HepG2 (cell line): ENCODE results near the gene UBE2G2. TPM values are rescaled to one million over a fixed set of nuclear protein-coding genes. Genes with fewer than 3 reads are reported as not detected.

Source experiments
- ATAC-seq: fragments of 200-7000 bp; cut with Tn5 transposase; 3 replicates; pipeline ENCODE4 v1.9.1; 2020; ENCODE audit warnings: mild to moderate bottlenecking, moderate library complexity
- BruUV-seq: library from RNA; stranded (reverse); fragments of 400-500 nt; replicated peaks from 2 replicates; lab custom pipeline; 2021; lab: Mats Ljungman, UMichigan
- CTCF ChIA-PET: fragments of 300-600 bp; formaldehyde crosslinking; extraction: SDS; loops from one replicate; lab custom pipeline; 2021; ENCODE audit warnings: low total read pairs, inconsistent platforms, low intra/inter-chr PET ratio; lab: Yijun Ruan, JAX
- POLR2A ChIA-PET: fragments of 350-600 bp; sonication (Branson Sonifier 250); formaldehyde crosslinking; loops from one replicate; lab custom pipeline; 2020; ENCODE audit warnings: antibody characterized with exemption, inconsistent platforms; lab: Yijun Ruan, JAX
- DNase-seq: peaks from one replicate; pipeline ENCODE4 v3.0.0-alpha.2; 2015; ENCODE audit warnings: low spot score
- FAIRE-seq: peaks from 3 replicates; lab custom pipeline; 2011; peaks lifted over from hg19 to GRCh38; lab: Jason Lieb, UNC
- H2AFZ ChIP-seq: one replicate; pipeline ENCODE4 v1.6.1; 2011; ENCODE audit warnings: low read length, inconsistent platforms
- H3K27ac ChIP-seq: fragments of 300-600 bp; 3 replicates; pipeline ENCODE4 v1.8.0; 2011; ENCODE audit warnings: mixed run types, mild to moderate bottlenecking, mixed read lengths, low read length, inconsistent platforms; ENCODE audit not compliant: insufficient read depth; ENCODE audit errors: extremely low read length
- H3K27me3 ChIP-seq, 2 experiments: fragments of 200-600 bp in 1 of 2; 2 replicates in 1 of 2; 3 replicates in 1 of 2; pipeline versions ENCODE4 v1.6.0 to v1.8.0; 2011; ENCODE audit warnings: low read length in 2 of 2, mild to moderate bottlenecking in 2 of 2, moderate library complexity in 2 of 2, inconsistent platforms in 1 of 2; ENCODE audit not compliant: insufficient read depth in 2 of 2, control insufficient read depth in 1 of 2
- H3K36me3 ChIP-seq, 2 experiments: fragments of 200-600 bp in 1 of 2; replicated peaks in 1 of 2; 2 replicates in 1 of 2; 3 replicates in 1 of 2; pipeline versions ENCODE4 v1.5.1 to v1.8.0; 2011; ENCODE audit warnings: low read length in 2 of 2, inconsistent platforms in 1 of 2; ENCODE audit not compliant: insufficient read depth in 2 of 2, control insufficient read depth in 1 of 2
- H3K4me1 ChIP-seq: 2 replicates; pipeline ENCODE4 v1.5.1; 2012; ENCODE audit warnings: low read length, inconsistent platforms; ENCODE audit not compliant: insufficient read depth
- H3K4me2 ChIP-seq: 2 replicates; pipeline ENCODE4 v1.6.0; 2011; ENCODE audit warnings: low read depth, low read length, inconsistent platforms
- H3K4me3 ChIP-seq, 3 experiments: fragments of 200-600 bp in 1 of 3; sonication (generic), shearing (Covaris generic) in 1 of 3; replicated peaks in 1 of 3; 2 replicates each; pipeline ENCODE4 v1.5.1; 2011 to 2016; ENCODE audit warnings: low read length in 3 of 3, inconsistent platforms in 2 of 3, low read depth in 2 of 3, mild to moderate bottlenecking in 2 of 3, control low read depth in 1 of 3, mixed read lengths in 1 of 3; ENCODE audit not compliant: insufficient read depth in 1 of 3
- H3K79me2 ChIP-seq: one replicate; pipeline ENCODE4 v1.6.1; 2011; ENCODE audit warnings: low read length, inconsistent platforms; ENCODE audit not compliant: insufficient read depth
- H3K9ac ChIP-seq: 2 replicates; pipeline ENCODE4 v1.6.0; 2011; ENCODE audit warnings: mild to moderate bottlenecking, low read depth, low read length, inconsistent platforms; ENCODE audit not compliant: insufficient read depth
- H3K9me3 ChIP-seq: 2 replicates; pipeline ENCODE4 v1.5.1; 2012; ENCODE audit warnings: mild to moderate bottlenecking, low read length
- H4K20me1 ChIP-seq: 2 replicates; pipeline ENCODE4 v1.6.0; 2011; ENCODE audit warnings: inconsistent platforms, mild to moderate bottlenecking, low read length, moderate library complexity; ENCODE audit not compliant: insufficient read depth
- MAFF ChIP-seq: IDR thresholded peaks from 2 replicates; pipeline ENCODE4 v1.6.1; 2011; ENCODE audit warnings: low read depth, low read length, improper control_type of control experiment
- MAFK ChIP-seq, 2 experiments: IDR thresholded peaks in 1 of 2; conservative IDR thresholded peaks in 1 of 2; 2 replicates each; pipeline ENCODE4 v1.6.1; 2011; ENCODE audit warnings: improper control_type of control experiment in 2 of 2, low read length in 2 of 2
- RAD21 ChIP-seq: fragments of 450-650 bp; formaldehyde crosslinking; IDR thresholded peaks from 2 replicates; pipeline ENCODE4 v1.5.0; 2020; ENCODE audit warnings: mild to moderate bottlenecking
- SMC3 ChIP-seq: IDR thresholded peaks from 2 replicates; pipeline ENCODE4 v1.6.1; 2011; ENCODE audit warnings: low read length, improper control_type of control experiment
- STAG1 ChIP-seq: sonication (generic); formaldehyde crosslinking; IDR thresholded peaks from 2 replicates; pipeline ENCODE4 v1.4.0; 2020; ENCODE audit warnings: missing genetic modification reagents
- ZNF549 ChIP-seq: sonication (generic); formaldehyde crosslinking; IDR thresholded peaks from 2 replicates; pipeline ENCODE4 v1.5.0; 2020; ENCODE audit warnings: missing genetic modification reagents
- ZNF598 ChIP-seq: sonication (generic); formaldehyde crosslinking; IDR thresholded peaks from 2 replicates; pipeline ENCODE4 v1.5.1; 2020; ENCODE audit warnings: mild to moderate bottlenecking, missing genetic modification reagents, borderline replicate concordance
- ZNF75D ChIP-seq: sonication (generic); formaldehyde crosslinking; IDR thresholded peaks from 2 replicates; pipeline ENCODE4 v1.8.1; 2023; ENCODE audit warnings: missing genetic modification reagents, mild to moderate bottlenecking, borderline replicate concordance
- WGBS: methylation state at CpG from one replicate; pipeline ENCODE4 v1.1.6; 2017; ENCODE audit warnings: low lambda C conversion rate; 5-methylcytosine and 5-hydroxymethylcytosine counted together
- in situ Hi-C: cut with HindIII; loops from 2 replicates; pipeline ENCODE4 v1.10.0; 2017; ENCODE audit warnings: low pct_unique_long_range_greater_than_20kb; ENCODE audit not compliant: extremely low pct_ligation_motif_present
- intact Hi-C: fragments of 100-400 bp; cut with micrococcal nuclease; formaldehyde crosslinking; loops from one replicate; pipeline ENCODE4 v1.10.0; 2022; ENCODE audit not compliant: unreplicated experiment
- polyA plus RNA-seq, 8 experiments: library from polyadenylated mRNA; depleted of rRNA in 3 of 8; stranded (reverse) in 7 of 8; unstranded in 1 of 8; fragments of >200 nt; fragmentation: Illumina TruSeq in 4 of 8; extraction: Trizol in 4 of 8; gene quantifications; 2 replicates each; pipeline versions ENCODE4 v1.2.1 to v1.2.3, GENCODE V29; 2011 to 2016; ENCODE audit warnings: low read depth in 4 of 8, missing spikeins in 1 of 8, mixed read lengths in 1 of 8; ENCODE audit not compliant: insufficient read depth in 1 of 8
- total RNA-seq, 5 experiments: library from RNA; depleted of rRNA; stranded (reverse); fragments of >200 nt; fragmentation: Illumina TruSeq; extraction: Trizol; gene quantifications; 2 replicates each; pipeline ENCODE4 v1.2.3, GENCODE V29; 2016; ENCODE audit warnings: low read depth in 1 of 5
- TF ChIP-seq, protein P1 (sequence below): sonication (generic); formaldehyde crosslinking; IDR thresholded peaks from 2 replicates; pipeline ENCODE4 v1.5.0; 2020; ENCODE audit warnings: mild to moderate bottlenecking, missing genetic modification reagents, moderate library complexity
- TF ChIP-seq, protein P2 (sequence below): IDR thresholded peaks from 2 replicates; pipeline ENCODE4 v1.6.1; 2016; ENCODE audit warnings: low read depth, missing genetic modification reagents, missing compliant biosample characterization

Gene UBE2G2
- total and polyA plus RNA-seq, 2 of the 13 experiments (the other 11 are each of a cell fraction or from before 2014, with no cell fraction given), result 55.4 to 92.0 TPM

DNA sequence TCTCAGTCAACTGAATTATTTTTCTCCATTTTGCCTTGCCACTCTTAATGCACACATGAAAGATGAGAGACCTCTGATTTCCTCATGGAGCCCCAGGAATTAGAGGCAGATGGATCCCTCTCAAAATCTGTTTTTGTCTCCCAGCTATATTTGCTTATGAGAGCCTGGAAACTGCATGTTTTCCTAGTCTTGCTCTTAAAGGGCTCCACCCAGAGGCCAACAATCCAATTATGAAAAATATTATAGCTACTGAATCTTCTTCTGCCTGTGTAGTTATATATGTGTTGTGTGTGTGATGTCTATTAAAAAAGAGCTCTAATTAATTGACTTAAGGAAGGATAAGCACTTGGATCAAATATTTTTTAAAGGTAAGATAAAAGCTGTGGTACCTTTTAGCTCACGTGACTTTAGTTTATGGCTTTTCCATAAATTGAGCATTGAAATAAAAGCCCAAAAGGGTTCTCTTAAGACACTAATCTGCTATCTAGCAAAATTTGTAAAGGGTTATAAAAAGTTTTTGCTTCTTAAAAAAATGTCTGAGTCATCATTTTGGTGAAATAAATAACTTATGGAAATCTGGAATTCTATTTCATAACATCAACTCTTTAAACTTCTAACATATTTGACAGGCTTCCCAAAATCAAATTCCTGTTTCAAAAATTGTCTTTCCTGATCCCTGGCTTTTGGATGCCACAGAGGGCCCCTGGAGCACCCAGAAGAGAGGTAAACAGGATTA is 59.0 kb downstream of the UBE2G2 start:
- intact Hi-C loops (loop anchor here (5.0 kb wide), 1 partner anchor 230 kb away; no protein-coding TSS in a partner anchor), in situ Hi-C loops (no loop called here)
- peaks cover 3 to 12% of the 10 kb centered on the region in 2 experiments; a peak in 4 of 5 replicates for H3K27me3 ChIP-seq
- 5% methylated on average over 1 of the region's 1 CpG for WGBS
- FAIRE-seq (no peak), ATAC-seq (no peak), DNase-seq (peak; percentile 30)
- no peaks in the 10 kb centered on the region for H4K20me1 ChIP-seq
- no peaks in the 10 kb centered on the region for H3K79me2 ChIP-seq
- no peak overlapping the region for H3K9ac ChIP-seq
- CTCF ChIA-PET, result no interaction called here
- BruUV-seq, result no TSS peak
- no peak overlapping the region for H3K27ac ChIP-seq
- H3K36me3 ChIP-seq, result no peaks in the 10 kb centered on the region
- H2AFZ ChIP-seq, result no peak overlapping the region
- H3K4me2 ChIP-seq, result no peak overlapping the region
- POLR2A ChIA-PET, result interaction anchor here (1.1 kb wide), 1 partner anchor 232 kb away, joined by 3 read pairs; no protein-coding TSS in a partner anchor
- H3K4me1 ChIP-seq, result no peaks in the 10 kb centered on the region
- H3K9me3 ChIP-seq, result no peaks in the 10 kb centered on the region
- no peak for TF ChIP-seq ZNF75D (CRISPR knock-in tag)
- peak; percentile 66 for TF ChIP-seq STAG1 (CRISPR knock-in tag)
- peak; percentile 60 to 91 for TF ChIP-seq MAFK (conservative IDR thresholded peaks at IDR 0.05 in 1 of 2, IDR thresholded peaks at IDR 0.05 in 1 of 2; ENCODE audit: low read length in 2 of 2)
- TF ChIP-seq MAFF, result peak; percentile 83
- TF ChIP-seq, protein P1, sequence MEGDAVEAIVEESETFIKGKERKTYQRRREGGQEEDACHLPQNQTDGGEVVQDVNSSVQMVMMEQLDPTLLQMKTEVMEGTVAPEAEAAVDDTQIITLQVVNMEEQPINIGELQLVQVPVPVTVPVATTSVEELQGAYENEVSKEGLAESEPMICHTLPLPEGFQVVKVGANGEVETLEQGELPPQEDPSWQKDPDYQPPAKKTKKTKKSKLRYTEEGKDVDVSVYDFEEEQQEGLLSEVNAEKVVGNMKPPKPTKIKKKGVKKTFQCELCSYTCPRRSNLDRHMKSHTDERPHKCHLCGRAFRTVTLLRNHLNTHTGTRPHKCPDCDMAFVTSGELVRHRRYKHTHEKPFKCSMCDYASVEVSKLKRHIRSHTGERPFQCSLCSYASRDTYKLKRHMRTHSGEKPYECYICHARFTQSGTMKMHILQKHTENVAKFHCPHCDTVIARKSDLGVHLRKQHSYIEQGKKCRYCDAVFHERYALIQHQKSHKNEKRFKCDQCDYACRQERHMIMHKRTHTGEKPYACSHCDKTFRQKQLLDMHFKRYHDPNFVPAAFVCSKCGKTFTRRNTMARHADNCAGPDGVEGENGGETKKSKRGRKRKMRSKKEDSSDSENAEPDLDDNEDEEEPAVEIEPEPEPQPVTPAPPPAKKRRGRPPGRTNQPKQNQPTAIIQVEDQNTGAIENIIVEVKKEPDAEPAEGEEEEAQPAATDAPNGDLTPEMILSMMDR, result peak; percentile 60
- TF ChIP-seq RAD21 (CRISPR knock-in tag), result peak; percentile 17; the same call in 1 of the 2 replicates
- TF ChIP-seq, protein P2, sequence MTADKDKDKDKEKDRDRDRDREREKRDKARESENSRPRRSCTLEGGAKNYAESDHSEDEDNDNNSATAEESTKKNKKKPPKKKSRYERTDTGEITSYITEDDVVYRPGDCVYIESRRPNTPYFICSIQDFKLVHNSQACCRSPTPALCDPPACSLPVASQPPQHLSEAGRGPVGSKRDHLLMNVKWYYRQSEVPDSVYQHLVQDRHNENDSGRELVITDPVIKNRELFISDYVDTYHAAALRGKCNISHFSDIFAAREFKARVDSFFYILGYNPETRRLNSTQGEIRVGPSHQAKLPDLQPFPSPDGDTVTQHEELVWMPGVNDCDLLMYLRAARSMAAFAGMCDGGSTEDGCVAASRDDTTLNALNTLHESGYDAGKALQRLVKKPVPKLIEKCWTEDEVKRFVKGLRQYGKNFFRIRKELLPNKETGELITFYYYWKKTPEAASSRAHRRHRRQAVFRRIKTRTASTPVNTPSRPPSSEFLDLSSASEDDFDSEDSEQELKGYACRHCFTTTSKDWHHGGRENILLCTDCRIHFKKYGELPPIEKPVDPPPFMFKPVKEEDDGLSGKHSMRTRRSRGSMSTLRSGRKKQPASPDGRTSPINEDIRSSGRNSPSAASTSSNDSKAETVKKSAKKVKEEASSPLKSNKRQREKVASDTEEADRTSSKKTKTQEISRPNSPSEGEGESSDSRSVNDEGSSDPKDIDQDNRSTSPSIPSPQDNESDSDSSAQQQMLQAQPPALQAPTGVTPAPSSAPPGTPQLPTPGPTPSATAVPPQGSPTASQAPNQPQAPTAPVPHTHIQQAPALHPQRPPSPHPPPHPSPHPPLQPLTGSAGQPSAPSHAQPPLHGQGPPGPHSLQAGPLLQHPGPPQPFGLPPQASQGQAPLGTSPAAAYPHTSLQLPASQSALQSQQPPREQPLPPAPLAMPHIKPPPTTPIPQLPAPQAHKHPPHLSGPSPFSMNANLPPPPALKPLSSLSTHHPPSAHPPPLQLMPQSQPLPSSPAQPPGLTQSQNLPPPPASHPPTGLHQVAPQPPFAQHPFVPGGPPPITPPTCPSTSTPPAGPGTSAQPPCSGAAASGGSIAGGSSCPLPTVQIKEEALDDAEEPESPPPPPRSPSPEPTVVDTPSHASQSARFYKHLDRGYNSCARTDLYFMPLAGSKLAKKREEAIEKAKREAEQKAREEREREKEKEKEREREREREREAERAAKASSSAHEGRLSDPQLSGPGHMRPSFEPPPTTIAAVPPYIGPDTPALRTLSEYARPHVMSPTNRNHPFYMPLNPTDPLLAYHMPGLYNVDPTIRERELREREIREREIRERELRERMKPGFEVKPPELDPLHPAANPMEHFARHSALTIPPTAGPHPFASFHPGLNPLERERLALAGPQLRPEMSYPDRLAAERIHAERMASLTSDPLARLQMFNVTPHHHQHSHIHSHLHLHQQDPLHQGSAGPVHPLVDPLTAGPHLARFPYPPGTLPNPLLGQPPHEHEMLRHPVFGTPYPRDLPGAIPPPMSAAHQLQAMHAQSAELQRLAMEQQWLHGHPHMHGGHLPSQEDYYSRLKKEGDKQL (CRISPR knock-in tag), result no peak
- peak; percentile 62; the same call in 1 of the 2 replicates for TF ChIP-seq SMC3
- no peak for TF ChIP-seq ZNF598 (CRISPR knock-in tag)
- no peak for TF ChIP-seq ZNF549 (CRISPR knock-in tag)
- TF ChIP-seq, all 625 proteins: peak for 6
- no peak overlapping the region for H3K4me3 ChIP-seq
